HG03432 (cell line): ENCODE data around the gene PRRT3.
"Not testable (repeated sequence)": the region's sequence is repeated elsewhere in the genome, so short reads cannot be mapped to it uniquely, and the experiment has no call there.

Experiments used
- ATAC-seq: cut with Tn5 transposase; IDR thresholded peaks from one replicate; pipeline ENCODE4 v1.9.1; 2021; ENCODE audit warnings: mild to moderate bottlenecking, moderate library complexity; ENCODE audit not compliant: unreplicated experiment

PRRT3 gene

GRCh38 chr3:9918261-9919038 is 33.8 kb downstream of the PRRT3 start:
- ATAC-seq = no peak

DNA sequence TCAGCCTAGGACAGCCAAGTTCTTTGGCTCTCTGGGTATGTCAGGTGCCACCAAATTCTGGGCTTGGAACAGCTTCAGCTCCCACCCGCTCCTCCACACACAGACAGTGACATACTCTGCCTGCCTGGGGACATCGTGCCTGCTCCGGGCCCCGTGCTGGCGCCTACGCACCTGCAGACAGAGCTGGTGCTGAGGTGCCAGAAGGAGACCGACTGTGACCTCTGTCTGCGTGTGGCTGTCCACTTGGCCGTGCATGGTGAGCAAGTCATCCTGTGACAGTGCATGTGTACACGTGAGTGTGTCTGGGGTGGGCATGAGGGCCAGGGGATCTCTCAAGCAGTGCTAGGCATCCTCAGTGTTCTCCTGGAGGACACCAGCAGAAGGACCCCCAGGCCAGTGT is 34.4 kb downstream of the PRRT3 start:
- ATAC-seq = no peak

DNA sequence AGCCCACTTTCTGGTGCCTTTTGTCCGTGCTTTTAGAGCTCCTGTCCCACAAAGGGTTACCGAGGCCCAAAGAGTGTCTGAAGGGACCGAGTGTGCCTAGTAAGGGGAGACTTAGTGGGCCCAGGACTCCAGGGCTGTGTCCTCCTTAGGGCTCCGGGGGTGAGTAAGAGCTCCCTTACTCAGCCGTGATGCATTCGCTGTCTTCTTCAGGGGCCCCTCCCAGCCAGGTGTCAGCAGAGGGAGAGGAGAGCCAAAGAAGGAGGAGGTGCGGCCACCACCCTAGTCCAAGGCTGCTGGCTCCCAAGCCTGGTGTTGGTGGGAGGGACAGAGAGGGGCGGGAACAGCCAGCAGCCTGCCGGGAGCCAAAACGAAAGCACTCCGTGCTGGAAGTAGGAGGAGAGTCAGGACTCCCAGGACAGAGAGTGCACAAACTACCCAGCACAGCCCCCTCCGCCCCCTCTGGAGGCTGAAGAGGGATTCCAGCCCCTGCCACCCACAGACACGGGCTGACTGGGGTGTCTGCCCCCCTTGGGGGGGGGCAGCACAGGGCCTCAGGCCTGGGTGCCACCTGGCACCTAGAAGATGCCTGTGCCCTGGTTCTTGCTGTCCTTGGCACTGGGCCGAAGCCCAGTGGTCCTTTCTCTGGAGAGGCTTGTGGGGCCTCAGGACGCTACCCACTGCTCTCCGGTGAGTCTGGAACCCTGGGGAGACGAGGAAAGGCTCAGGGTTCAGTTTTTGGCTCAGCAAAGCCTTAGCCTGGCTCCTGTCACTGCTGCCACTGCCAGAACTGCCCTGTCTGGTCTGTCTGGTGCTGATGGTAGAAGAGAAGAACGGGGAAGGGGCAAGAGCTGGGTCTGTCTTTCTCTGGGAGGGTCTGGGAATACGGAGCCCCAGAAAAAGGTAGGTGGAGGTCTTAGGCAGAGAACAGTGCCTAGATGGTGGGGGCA is 35.2 kb downstream of the PRRT3 start, which contains the start of gene IL17RC:
Gene IL17RC (plus strand): TSS at position 365 of the 947 bp plus-strand sequence. CDS start 218 bp downstream, at position 583.
- no peak for ATAC-seq

GRCh38 chr3:9916346-9916733 is 35.9 kb downstream of the PRRT3 start:
- ATAC-seq = no peak

DNA sequence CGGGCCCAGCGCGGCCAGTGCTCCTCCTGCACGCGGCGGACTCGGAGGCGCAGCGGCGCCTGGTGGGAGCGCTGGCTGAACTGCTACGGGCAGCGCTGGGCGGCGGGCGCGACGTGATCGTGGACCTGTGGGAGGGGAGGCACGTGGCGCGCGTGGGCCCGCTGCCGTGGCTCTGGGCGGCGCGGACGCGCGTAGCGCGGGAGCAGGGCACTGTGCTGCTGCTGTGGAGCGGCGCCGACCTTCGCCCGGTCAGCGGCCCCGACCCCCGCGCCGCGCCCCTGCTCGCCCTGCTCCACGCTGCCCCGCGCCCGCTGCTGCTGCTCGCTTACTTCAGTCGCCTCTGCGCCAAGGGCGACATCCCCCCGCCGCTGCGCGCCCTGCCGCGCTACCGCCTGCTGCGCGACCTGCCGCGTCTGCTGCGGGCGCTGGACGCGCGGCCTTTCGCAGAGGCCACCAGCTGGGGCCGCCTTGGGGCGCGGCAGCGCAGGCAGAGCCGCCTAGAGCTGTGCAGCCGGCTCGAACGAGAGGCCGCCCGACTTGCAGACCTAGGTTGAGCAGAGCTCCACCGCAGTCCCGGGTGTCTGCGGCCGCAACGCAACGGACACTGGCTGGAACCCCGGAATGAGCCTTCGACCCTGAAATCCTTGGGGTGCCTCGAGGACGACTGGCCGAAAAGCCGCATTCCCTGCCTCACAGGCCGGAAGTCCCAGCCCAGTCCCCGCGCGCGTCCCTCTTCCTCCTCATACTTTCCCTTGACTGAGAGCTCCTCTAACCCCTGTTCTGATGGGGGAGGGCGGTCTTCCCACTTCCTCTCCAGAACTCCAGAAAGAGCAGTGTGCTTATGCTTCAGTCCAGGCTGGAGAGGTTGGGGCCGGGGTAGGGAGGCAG is 36.7 kb downstream of the PRRT3 start:
- ATAC-seq = peak; percentile 55

GRCh38 chr3:9914559-9915253 is 37.5 kb downstream of the PRRT3 start:
- ATAC-seq = no peak

DNA sequence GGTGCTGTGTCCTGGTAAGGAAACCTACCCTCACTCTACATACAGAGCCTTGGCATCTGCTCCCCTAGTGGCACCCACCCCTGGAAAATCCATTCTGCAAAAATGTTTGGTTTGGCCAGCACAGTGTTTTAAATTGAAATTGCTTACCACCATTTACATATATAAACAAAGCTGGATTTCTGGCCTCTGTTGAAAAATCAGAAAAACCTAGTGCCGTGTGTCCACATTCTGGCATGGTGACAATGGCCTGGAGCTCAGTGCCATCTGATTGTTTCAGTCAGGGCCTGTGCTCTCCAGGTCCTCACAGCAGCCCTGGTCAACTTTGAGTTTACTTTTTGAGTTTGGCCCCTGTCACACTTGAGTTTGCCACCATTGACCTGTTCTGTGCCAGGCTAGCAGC is 38.2 kb downstream of the PRRT3 start:
- ATAC-seq = no peak

GRCh38 chr3:9913601-9914000 is 38.6 kb downstream of the PRRT3 start:
- no peak for ATAC-seq

- no peak for ATAC-seq
Observed at GRCh38 chr3:9912294-9912935, 39.8 kb downstream of the PRRT3 start.

DNA sequence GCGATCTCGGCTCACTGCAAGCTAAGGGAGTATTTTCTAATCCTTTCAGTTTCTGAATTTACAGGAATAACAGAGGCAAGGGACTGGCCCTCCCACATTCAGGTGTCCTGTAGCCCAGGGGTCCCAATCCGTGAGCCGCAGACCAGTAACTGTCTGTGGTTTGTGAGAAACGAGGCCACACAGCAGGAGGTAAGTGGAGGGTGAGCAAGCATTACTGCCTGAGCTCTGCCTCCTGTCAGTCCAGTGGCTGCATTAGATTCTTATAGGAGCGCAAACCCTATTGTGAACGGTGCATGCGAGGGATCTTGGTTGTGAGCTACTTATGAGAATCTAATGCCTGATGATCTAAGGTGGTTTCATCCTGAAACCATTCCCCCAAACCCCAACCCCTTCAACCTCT is 40.3 kb downstream of the PRRT3 start:
- no peak for ATAC-seq

DNA sequence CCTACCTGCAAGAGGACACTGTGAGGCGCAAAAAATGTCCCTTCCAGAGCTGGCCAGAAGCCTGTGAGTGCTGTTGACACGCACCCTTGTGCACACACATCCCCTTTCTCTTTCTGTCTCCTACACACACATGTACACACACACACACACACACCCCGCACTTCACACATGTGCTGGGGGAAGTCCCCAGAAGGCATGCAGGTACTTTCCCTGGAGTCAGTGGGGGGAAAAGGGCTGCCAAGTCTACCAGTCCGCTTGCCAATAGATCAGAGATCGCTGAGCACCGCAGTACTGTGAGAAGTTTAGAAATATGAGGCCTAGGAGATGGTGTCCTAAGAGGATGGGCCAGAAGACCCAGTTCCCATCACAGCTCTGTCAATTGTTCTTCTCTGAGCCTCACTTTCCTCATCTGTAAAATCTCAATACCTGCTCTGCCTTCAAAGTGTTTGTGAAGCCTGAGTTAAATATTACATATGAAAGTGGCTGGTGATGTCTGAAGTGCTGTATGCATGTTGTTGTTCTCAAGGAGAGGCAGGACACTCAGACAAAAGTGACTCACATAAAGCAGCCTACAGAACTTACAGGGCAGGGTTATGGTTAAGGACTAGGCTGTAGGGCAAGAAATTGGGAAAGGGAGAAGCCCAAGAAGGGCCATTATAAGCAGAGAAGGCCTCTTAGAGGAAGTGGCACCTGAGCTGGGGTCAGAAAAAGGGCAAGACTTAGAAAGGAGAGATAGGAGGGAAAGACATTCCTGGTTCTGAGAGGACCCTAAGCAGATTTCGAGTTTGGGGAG is 42.8 kb downstream of the PRRT3 start:
- no peak for ATAC-seq

DNA sequence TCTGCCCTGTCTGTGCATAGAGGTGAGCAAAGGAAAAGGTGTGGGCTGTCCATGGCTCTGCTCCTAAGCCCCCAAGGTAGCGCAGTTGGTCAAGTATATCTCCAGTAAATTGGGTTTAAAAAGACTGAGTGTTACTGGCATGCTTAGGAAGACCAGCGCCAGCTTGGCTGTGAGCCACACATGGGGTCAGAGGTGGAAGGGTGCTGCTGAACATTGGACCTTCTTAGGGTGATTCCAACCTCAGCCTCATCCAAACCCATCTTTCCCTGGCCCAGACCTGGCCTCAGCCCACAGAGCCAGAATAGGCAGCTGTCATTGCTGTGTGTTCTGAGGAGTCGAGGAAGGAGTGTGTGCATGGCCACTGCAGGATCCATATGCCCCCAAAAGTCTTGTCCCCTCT is 43.9 kb downstream of the PRRT3 start:
- ATAC-seq = no peak

GRCh38 chr3:9906480-9906879 is 45.7 kb downstream of the PRRT3 start:
- ATAC-seq = no peak

DNA sequence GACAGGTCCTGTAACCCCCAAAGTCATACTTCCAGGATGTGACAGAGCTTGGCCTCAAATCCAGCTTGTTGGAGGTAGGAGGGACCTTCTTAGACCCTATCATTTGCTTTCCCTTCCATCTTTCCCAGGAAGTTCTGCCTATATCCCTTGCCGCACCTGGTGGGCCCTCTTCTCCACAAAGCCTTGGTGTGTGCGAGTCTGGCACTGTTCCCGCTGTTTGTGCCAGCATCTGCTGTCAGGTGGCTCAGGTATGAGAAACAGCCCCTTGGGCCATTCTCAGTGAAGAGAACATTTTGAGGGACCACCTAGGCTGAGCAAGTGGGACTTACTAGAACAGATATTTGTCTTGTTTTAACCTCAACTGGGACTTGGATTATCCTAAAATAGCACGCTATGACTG is 48.3 kb downstream of the PRRT3 start:
- no peak for ATAC-seq

DNA sequence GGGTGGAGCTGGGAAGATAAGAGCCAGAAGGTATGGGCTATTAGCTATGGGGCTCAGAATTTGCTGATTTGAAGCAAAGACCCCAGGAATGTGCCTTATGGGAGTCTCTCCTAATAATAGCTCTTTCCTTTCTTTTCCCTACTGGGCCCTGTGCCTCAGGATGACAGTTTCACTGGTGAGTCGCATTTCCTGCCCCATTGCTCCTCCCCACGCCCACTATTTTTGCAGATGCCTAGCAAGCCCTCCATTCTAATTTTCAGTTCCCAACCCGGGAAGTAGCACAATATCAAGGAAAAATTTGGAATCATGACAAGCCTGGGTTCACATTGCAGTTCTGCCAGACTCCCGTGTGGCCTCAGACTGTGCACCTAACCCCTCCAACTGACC is 49.0 kb downstream of the PRRT3 start:
- no peak for ATAC-seq

DNA sequence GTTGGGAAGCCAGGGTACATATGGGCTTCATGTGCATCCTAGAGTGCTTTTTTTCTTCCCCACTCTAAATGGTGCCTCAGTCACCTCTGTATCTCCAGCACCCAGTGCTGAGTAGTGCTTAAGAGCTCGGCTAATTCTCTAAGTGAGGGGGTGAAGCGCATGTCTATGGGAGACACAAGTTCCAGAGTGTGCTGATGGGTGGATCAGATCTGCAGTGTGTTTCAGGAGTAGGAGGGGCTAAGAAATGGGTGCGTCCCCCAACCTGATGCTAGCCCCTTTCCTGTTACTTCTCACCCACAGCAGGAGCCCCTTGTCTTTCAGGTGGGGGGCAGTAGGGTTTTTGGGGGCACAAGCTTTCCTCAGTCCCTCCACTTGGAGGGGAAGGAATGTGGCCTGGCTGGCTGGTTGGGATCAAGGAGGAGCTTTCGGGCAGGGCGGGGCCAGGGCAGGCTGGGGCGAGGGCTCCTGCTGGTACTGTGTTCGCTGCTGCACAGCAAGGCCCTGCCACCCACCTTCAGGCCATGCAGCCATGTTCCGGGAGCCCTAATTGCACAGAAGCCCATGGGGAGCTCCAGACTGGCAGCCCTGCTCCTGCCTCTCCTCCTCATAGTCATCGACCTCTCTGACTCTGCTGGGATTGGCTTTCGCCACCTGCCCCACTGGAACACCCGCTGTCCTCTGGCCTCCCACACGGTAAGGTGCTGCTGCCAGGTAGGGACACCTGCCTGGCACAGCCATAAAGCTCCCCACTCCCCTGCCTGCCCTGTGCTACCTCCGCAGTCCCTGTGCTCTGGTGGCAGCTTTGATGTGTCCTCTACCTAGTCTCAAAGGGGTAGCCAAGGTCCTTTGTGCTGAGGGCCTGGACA is 49.6 kb downstream of the PRRT3 start, which contains the start of gene IL17RE:
Gene IL17RE (plus strand): TSS at position 477 of the 866 bp plus-strand sequence. CDS start 85 bp downstream, at position 562.
- no peak for ATAC-seq

- ATAC-seq = no peak
Observed at GRCh38 chr3:9901967-9902366, 50.2 kb downstream of the PRRT3 start.

DNA sequence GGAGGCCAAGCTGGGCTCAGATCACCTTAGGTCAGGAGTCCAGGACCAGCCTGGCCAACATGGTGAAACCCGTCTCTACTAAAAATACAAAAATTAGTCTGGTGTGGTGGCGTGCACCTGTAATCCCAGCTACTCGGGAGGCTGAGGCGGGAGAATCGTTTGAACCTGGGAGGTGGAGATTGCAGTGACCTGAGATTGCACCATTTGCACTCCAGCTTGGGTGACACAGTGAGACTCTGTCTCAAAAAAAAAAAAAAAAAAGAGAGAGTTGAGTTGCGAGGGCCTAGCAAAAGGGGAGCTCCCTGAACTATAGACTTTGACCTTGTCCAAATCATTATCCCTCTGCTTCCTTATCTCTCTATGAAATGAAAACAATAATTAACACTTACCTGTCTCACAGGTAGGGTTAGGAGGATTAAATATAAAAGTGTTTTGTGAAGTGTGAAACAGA is 51.2 kb downstream of the PRRT3 start:
- ATAC-seq = not testable (repeated sequence)
